GM12878 (cell line): Measurements from ENCODE around the gene EXD1. TPM values are rescaled to one million over a fixed set of nuclear protein-coding genes. Genes with fewer than 3 reads are reported as not detected.

Experiments used
- ATAC-seq: fragments of 200-7000 bp; cut with Tn5 transposase; 3 replicates; pipeline ENCODE4 v1.9.1; 2020; ENCODE audit warnings: mild to moderate bottlenecking, moderate library complexity
- BruUV-seq: library from RNA; stranded (reverse); fragments of 400-500 nt; replicated peaks from 2 replicates; lab custom pipeline; 2021; lab: Mats Ljungman, UMichigan
- CTCF ChIA-PET: fragments of 300-600 bp; sonication (Branson Sonifier 250); formaldehyde crosslinking; extraction: SDS; loops from one replicate; lab custom pipeline; 2021; ENCODE audit warnings: inconsistent platforms; lab: Yijun Ruan, JAX
- POLR2A ChIA-PET: fragments of 350-600 bp; formaldehyde crosslinking; extraction: SDS; loops from one replicate; lab custom pipeline; 2021; ENCODE audit warnings: inconsistent platforms; lab: Charles Lee
- RAD21 ChIA-PET: fragments of 300-600 bp; sonication (Branson Sonifier 250); formaldehyde crosslinking; loops from one replicate; lab custom pipeline; 2023; ENCODE audit warnings: antibody characterized with exemption; ENCODE audit not compliant: unreplicated experiment; lab: Charles Lee
- SMC1A ChIA-PET: fragments of 300-600 bp; sonication (Branson Sonifier 250); formaldehyde crosslinking; loops from one replicate; lab custom pipeline; 2023; ENCODE audit not compliant: unreplicated experiment, uncharacterized antibody; lab: Charles Lee
- DNase-seq: peaks from one replicate; pipeline ENCODE4 v3.0.0-alpha.2; 2011; ENCODE audit warnings: low read depth, low spot score
- FAIRE-seq: peaks from 3 replicates; lab custom pipeline; 2011; peaks lifted over from hg19 to GRCh38; lab: Jason Lieb, UNC
- H2AFZ ChIP-seq: 2 replicates; pipeline ENCODE4 v1.6.0; 2011; ENCODE audit warnings: low read depth, low read length, control low read depth; ENCODE audit not compliant: control insufficient read depth
- H3K27ac ChIP-seq: 2 replicates; pipeline ENCODE4 v1.5.1; 2011; ENCODE audit warnings: control low read depth; ENCODE audit not compliant: control insufficient read depth, insufficient read depth
- H3K27me3 ChIP-seq, 2 experiments: replicated peaks in 1 of 2; 2 replicates each; pipeline versions ENCODE4 v1.6.0 to v1.6.1; 2011; ENCODE audit warnings: low read length in 1 of 2; ENCODE audit not compliant: control insufficient read depth in 2 of 2, insufficient read depth in 2 of 2
- H3K36me3 ChIP-seq, 2 experiments: 2 replicates each; pipeline ENCODE4 v1.5.1; 2011; ENCODE audit warnings: low read length in 1 of 2; ENCODE audit not compliant: control insufficient read depth in 2 of 2, insufficient read depth in 2 of 2
- H3K4me1 ChIP-seq: 2 replicates; pipeline ENCODE4 v1.6.1; 2011; ENCODE audit warnings: mild to moderate bottlenecking, low read length, moderate library complexity, mixed read lengths; ENCODE audit not compliant: control insufficient read depth, insufficient read depth
- H3K4me2 ChIP-seq: 2 replicates; pipeline ENCODE4 v1.6.0; 2011; ENCODE audit warnings: control low read depth; ENCODE audit not compliant: control insufficient read depth, insufficient read depth
- H3K4me3 ChIP-seq: fragments of 200-600 bp; sonication (generic); 2 replicates; pipeline ENCODE4 v1.5.1; 2016
- H3K79me2 ChIP-seq: 2 replicates; pipeline ENCODE4 v1.6.0; 2011; ENCODE audit warnings: low read length; ENCODE audit not compliant: control insufficient read depth, insufficient read depth
- H3K9ac ChIP-seq: 2 replicates; pipeline ENCODE4 v1.8.0; 2011; ENCODE audit warnings: low read length, control low read depth, mixed read lengths; ENCODE audit not compliant: control insufficient read depth, insufficient read depth
- H3K9me3 ChIP-seq: replicated peaks from 3 replicates; pipeline ENCODE4 v1.5.1; 2011; ENCODE audit warnings: mild to moderate bottlenecking, low read length; ENCODE audit not compliant: control insufficient read depth, insufficient read depth
- H4K20me1 ChIP-seq: 2 replicates; pipeline ENCODE4 v1.6.0; 2011; ENCODE audit not compliant: control insufficient read depth, insufficient read depth
- ASH2L ChIP-seq: fragments of 300-600, 200-600 bp; sonication (generic); IDR thresholded peaks from 2 replicates; pipeline ENCODE4 v1.6.1; 2017; ENCODE audit warnings: low read depth, mild to moderate bottlenecking, borderline replicate concordance
- BHLHE40 ChIP-seq, 2 experiments: fragments of 450-650 bp in 1 of 2; IDR thresholded peaks; 2 replicates each; pipeline ENCODE4 v1.6.1; 2011 to 2017; ENCODE audit warnings: low read depth in 2 of 2, borderline replicate concordance in 1 of 2, improper control_type of control experiment in 1 of 2, low read length in 1 of 2, mild to moderate bottlenecking in 1 of 2
- GATAD2B ChIP-seq: fragments of 450-650 bp; conservative IDR thresholded peaks from 2 replicates; pipeline ENCODE4 v1.6.1; 2017; ENCODE audit warnings: low read depth, mild to moderate bottlenecking, moderate library complexity
- KLF5 ChIP-seq: fragments of 450-650 bp; IDR thresholded peaks from 2 replicates; pipeline ENCODE4 v1.6.1; 2014; ENCODE audit warnings: mild to moderate bottlenecking; ENCODE audit not compliant: partially characterized antibody
- MEF2B ChIP-seq: fragments of 450-650 bp; IDR thresholded peaks from 2 replicates; pipeline ENCODE4 v1.6.1; 2018; ENCODE audit warnings: mild to moderate bottlenecking, moderate library complexity; ENCODE audit not compliant: partially characterized antibody, poor library complexity, severe bottlenecking
- POU2F2 ChIP-seq: IDR thresholded peaks from 3 replicates; pipeline ENCODE4 v1.6.1; 2011; ENCODE audit warnings: low read depth, mild to moderate bottlenecking, low read length, borderline replicate concordance
- SREBF1 ChIP-seq: IDR thresholded peaks from 2 replicates; pipeline ENCODE4 v1.6.1; 2012; ENCODE audit warnings: mild to moderate bottlenecking, low read length
- TCF12 ChIP-seq: IDR thresholded peaks from 2 replicates; pipeline ENCODE4 v1.6.1; 2011; ENCODE audit warnings: low read depth, mild to moderate bottlenecking, low read length
- ZBED1 ChIP-seq: IDR thresholded peaks from 2 replicates; pipeline ENCODE4 v1.6.1; 2016; ENCODE audit warnings: borderline replicate concordance
- ZNF207 ChIP-seq: fragments of 450-650 bp; IDR thresholded peaks from 2 replicates; pipeline ENCODE4 v1.6.1; 2014; ENCODE audit warnings: antibody characterized with exemption, mild to moderate bottlenecking, borderline replicate concordance
- ZNF274 ChIP-seq: IDR thresholded peaks from one replicate; pipeline ENCODE4 v1.8.0; 2011; ENCODE audit not compliant: insufficient read length, insufficient read depth
- WGBS: methylation state at CpG from one replicate; pipeline ENCODE4 v1.1.6; 2016; ENCODE audit warnings: low lambda C conversion rate; ENCODE audit not compliant: insufficient replicate concordance, insufficient coverage; ENCODE audit errors: missing lambda C conversion rate; 5-methylcytosine and 5-hydroxymethylcytosine counted together
- in situ Hi-C: fragments of 300-500 bp; cut with MboI; formaldehyde crosslinking; loops from 9 replicates; pipeline ENCODE4 v1.14.3; 2018; ENCODE audit warnings: mixed read lengths
- intact Hi-C: fragments of 100-400 bp; cut with micrococcal nuclease; formaldehyde crosslinking; loops from one replicate; pipeline ENCODE4 v1.14.2; 2022; ENCODE audit not compliant: unreplicated experiment
- polyA plus RNA-seq, 11 experiments: library from polyadenylated mRNA; depleted of rRNA in 4 of 11; unstranded in 6 of 11; stranded (reverse) in 5 of 11; fragments of >200 nt; fragmentation: Nextera tagmentation in 4 of 11; fragmentation: Illumina TruSeq in 1 of 11; extraction: Ambion mirVana in 4 of 11; extraction: Trizol in 1 of 11; gene quantifications; 1 replicate in 1 of 11; 2 replicates in 10 of 11; pipeline versions ENCODE4 v1.2.1 to v1.2.3, GENCODE V29; 2011 to 2016; ENCODE audit warnings: inconsistent platforms in 2 of 11, missing spikeins in 2 of 11, low read depth in 1 of 11
- total RNA-seq, 4 experiments: library from RNA; depleted of rRNA in 3 of 4; stranded (reverse); fragments of >200 nt in 3 of 4; fragmentation: Illumina TruSeq in 1 of 4; extraction: Trizol in 1 of 4; gene quantifications; 2 replicates each; pipeline versions ENCODE4 v1.2.1 to v1.2.3, GENCODE V29; 2013 to 2021
- TF ChIP-seq, protein P1 (sequence below), 3 experiments: IDR thresholded peaks in 2 of 3; conservative IDR thresholded peaks in 1 of 3; 2 replicates each; pipeline ENCODE4 v1.5.1; 2011; ENCODE audit warnings: low read depth in 3 of 3, low read length in 3 of 3, mild to moderate bottlenecking in 3 of 3, control low read depth in 2 of 3, moderate library complexity in 2 of 3, inconsistent platforms in 1 of 3, mixed read lengths in 1 of 3; ENCODE audit not compliant: control insufficient read depth in 2 of 3, insufficient read depth in 1 of 3; ENCODE audit errors: extremely low read depth in 1 of 3
- TF ChIP-seq, protein P2 (sequence below): fragments of 450-650 bp; IDR thresholded peaks from 2 replicates; pipeline ENCODE4 v1.6.1; 2017; ENCODE audit warnings: low read depth, mild to moderate bottlenecking, moderate library complexity
- TF ChIP-seq, protein P3 (sequence below): fragments of 450-650 bp; formaldehyde crosslinking; IDR thresholded peaks from 2 replicates; pipeline ENCODE4 v1.4.0; 2022; ENCODE audit warnings: mild to moderate bottlenecking, moderate library complexity
- TF ChIP-seq, protein P4 (sequence below): fragments of 450-650 bp; conservative IDR thresholded peaks from 2 replicates; pipeline ENCODE4 v1.6.1; 2017; ENCODE audit warnings: mild to moderate bottlenecking, moderate library complexity

EXD1 gene
- total and polyA plus RNA-seq, 10 of the 15 experiments (the other 5 are each of a cell fraction or from before 2014, with no cell fraction given) = 0.19 TPM; not detected in 9

DNA sequence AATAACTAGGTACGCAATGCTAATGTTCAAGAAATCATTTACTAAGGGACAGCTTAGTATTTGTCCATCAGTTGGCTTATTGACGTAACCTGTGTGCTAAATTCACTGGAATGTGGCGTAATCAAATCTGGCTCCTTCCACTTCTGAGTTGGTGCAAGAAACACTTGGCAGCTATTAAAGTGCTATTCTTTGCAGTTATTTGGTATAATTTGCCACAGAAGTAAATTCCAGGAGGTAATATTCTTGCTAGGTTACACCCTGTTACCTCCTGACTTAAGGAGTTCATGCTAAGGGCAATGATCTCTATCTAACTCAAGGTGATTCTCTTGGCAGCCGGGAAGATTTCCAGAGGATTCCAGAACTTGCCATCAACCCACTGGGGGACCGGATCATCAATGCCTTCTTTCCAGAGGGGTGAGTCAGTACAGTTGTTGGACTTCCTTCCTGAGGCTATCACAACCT lies 26.1 kb upstream of the EXD1 start:
- Histone ChIP-seq H3K27me3 (no peaks in the 10 kb centered on the region), H3K9ac (no peak overlapping the region), H3K4me1 (peaks cover 12% of the 10 kb centered on the region), H3K27ac (no peak overlapping the region), H4K20me1 (no peaks in the 10 kb centered on the region), H3K79me2 (no peaks in the 10 kb centered on the region), H2AFZ (no peak overlapping the region), H3K9me3 (no peaks in the 10 kb centered on the region), H3K36me3 (no peaks in the 10 kb centered on the region; a peak in 1 of 4 replicates), H3K4me2 (no peak overlapping the region), H3K4me3 (no peak overlapping the region)
- POLR2A ChIA-PET = no interaction called here
- no TSS peak for BruUV-seq
- CTCF ChIA-PET = no interaction called here
- intact Hi-C loops (no loop called here), in situ Hi-C loops (no loop called here)
- DNase-seq (no peak), ATAC-seq (no peak), FAIRE-seq (no peak)
- SMC1A ChIA-PET = no interaction called here
- RAD21 ChIA-PET = interaction anchor here (1.1 kb wide), 1 partner anchor 76 kb away, joined by 3 read pairs; the partner anchor contains the start of genes NUSAP1 and OIP5
- 97% methylated on average over 5 of the region's 5 CpGs for WGBS
- TF ChIP-seq KLF5 = no peak
- no peak for TF ChIP-seq ZNF207
- TF ChIP-seq, protein P1, sequence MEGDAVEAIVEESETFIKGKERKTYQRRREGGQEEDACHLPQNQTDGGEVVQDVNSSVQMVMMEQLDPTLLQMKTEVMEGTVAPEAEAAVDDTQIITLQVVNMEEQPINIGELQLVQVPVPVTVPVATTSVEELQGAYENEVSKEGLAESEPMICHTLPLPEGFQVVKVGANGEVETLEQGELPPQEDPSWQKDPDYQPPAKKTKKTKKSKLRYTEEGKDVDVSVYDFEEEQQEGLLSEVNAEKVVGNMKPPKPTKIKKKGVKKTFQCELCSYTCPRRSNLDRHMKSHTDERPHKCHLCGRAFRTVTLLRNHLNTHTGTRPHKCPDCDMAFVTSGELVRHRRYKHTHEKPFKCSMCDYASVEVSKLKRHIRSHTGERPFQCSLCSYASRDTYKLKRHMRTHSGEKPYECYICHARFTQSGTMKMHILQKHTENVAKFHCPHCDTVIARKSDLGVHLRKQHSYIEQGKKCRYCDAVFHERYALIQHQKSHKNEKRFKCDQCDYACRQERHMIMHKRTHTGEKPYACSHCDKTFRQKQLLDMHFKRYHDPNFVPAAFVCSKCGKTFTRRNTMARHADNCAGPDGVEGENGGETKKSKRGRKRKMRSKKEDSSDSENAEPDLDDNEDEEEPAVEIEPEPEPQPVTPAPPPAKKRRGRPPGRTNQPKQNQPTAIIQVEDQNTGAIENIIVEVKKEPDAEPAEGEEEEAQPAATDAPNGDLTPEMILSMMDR (IDR thresholded peaks at IDR 0.05 in 2 of 3, conservative IDR thresholded peaks at IDR 0.05 in 1 of 3; ENCODE audit: control insufficient read depth in 2 of 3, extremely low read depth in 1 of 3, insufficient read depth in 1 of 3, low read depth in 3 of 3, low read length in 3 of 3) = no peak
- TF ChIP-seq, protein P2, sequence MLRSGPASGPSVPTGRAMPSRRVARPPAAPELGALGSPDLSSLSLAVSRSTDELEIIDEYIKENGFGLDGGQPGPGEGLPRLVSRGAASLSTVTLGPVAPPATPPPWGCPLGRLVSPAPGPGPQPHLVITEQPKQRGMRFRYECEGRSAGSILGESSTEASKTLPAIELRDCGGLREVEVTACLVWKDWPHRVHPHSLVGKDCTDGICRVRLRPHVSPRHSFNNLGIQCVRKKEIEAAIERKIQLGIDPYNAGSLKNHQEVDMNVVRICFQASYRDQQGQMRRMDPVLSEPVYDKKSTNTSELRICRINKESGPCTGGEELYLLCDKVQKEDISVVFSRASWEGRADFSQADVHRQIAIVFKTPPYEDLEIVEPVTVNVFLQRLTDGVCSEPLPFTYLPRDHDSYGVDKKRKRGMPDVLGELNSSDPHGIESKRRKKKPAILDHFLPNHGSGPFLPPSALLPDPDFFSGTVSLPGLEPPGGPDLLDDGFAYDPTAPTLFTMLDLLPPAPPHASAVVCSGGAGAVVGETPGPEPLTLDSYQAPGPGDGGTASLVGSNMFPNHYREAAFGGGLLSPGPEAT = no peak
- no peak for TF ChIP-seq SREBF1
- no peak for TF ChIP-seq MEF2B
- TF ChIP-seq ASH2L = no peak
- TF ChIP-seq, protein P3, sequence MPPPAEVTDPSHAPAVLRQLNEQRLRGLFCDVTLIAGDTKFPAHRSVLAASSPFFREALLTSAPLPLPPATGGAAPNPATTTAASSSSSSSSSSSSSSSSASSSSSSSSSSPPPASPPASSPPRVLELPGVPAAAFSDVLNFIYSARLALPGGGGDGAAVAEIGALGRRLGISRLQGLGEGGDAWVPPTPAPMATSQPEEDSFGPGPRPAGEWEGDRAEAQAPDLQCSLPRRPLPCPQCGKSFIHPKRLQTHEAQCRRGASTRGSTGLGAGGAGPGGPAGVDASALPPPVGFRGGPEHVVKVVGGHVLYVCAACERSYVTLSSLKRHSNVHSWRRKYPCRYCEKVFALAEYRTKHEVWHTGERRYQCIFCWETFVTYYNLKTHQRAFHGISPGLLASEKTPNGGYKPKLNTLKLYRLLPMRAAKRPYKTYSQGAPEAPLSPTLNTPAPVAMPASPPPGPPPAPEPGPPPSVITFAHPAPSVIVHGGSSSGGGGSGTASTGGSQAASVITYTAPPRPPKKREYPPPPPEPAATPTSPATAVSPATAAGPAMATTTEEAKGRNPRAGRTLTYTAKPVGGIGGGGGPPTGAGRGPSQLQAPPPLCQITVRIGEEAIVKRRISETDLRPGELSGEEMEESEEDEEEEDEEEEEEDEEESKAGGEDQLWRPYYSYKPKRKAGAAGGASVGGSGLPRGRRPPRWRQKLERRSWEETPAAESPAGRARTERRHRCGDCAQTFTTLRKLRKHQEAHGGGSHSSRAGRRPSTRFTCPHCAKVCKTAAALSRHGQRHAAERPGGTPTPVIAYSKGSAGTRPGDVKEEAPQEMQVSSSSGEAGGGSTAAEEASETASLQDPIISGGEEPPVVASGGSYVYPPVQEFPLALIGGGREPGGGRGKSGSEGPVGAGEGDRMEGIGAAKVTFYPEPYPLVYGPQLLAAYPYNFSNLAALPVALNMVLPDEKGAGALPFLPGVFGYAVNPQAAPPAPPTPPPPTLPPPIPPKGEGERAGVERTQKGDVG (CRISPR knock-in tag) = no peak
- no peak for TF ChIP-seq ZBED1
- no peak for TF ChIP-seq POU2F2
- no peak for TF ChIP-seq TCF12
- TF ChIP-seq ZNF274 = no peak
- TF ChIP-seq BHLHE40 (IDR thresholded peaks at IDR 0.05; ENCODE audit: borderline replicate concordance in 1 of 2, low read depth in 2 of 2, low read length in 1 of 2) = no peak
- TF ChIP-seq GATAD2B = no peak
- TF ChIP-seq, protein P4, sequence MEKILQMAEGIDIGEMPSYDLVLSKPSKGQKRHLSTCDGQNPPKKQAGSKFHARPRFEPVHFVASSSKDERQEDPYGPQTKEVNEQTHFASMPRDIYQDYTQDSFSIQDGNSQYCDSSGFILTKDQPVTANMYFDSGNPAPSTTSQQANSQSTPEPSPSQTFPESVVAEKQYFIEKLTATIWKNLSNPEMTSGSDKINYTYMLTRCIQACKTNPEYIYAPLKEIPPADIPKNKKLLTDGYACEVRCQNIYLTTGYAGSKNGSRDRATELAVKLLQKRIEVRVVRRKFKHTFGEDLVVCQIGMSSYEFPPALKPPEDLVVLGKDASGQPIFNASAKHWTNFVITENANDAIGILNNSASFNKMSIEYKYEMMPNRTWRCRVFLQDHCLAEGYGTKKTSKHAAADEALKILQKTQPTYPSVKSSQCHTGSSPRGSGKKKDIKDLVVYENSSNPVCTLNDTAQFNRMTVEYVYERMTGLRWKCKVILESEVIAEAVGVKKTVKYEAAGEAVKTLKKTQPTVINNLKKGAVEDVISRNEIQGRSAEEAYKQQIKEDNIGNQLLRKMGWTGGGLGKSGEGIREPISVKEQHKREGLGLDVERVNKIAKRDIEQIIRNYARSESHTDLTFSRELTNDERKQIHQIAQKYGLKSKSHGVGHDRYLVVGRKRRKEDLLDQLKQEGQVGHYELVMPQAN = no peak
